HG02763 (cell line): Measurements from ENCODE around the gene NEO1.
"Not testable (repeated sequence)": the region's sequence is repeated elsewhere in the genome, so short reads cannot be mapped to it uniquely, and the experiment has no call there.

Experiments
- ATAC-seq: cut with Tn5 transposase; IDR thresholded peaks from one replicate; pipeline ENCODE4 v1.9.1; 2021; ENCODE audit warnings: mild to moderate bottlenecking, moderate library complexity; ENCODE audit not compliant: unreplicated experiment

The NEO1 gene

GRCh38 chr15:73190189-73190601 is 137.9 kb downstream of the NEO1 start:
- no peak for ATAC-seq

GRCh38 chr15:73195166-73195565 is 142.9 kb downstream of the NEO1 start:
- no peak for ATAC-seq

GRCh38 chr15:73196113-73196512 is 143.8 kb downstream of the NEO1 start:
- ATAC-seq: no peak

GRCh38 chr15:73200339-73200738 is 148.1 kb downstream of the NEO1 start:
- ATAC-seq: no peak

GRCh38 chr15:73210630-73211029 is 158.4 kb downstream of the NEO1 start:
- no peak for ATAC-seq

- ATAC-seq: no peak
Observed at GRCh38 chr15:73212424-73212823, 160.2 kb downstream of the NEO1 start.

- not testable (repeated sequence) for ATAC-seq
Observed at GRCh38 chr15:73221450-73221849, 169.2 kb downstream of the NEO1 start.

GRCh38 chr15:73225358-73226015 is 173.2 kb downstream of the NEO1 start:
- ATAC-seq: no peak

GRCh38 chr15:73226093-73226814 is 174.0 kb downstream of the NEO1 start:
- no peak for ATAC-seq

GRCh38 chr15:73227433-73228056 is 175.3 kb downstream of the NEO1 start:
- ATAC-seq: no peak

- no peak for ATAC-seq
Observed at GRCh38 chr15:73228128-73228646, 175.9 kb downstream of the NEO1 start.

- ATAC-seq: no peak
Observed at GRCh38 chr15:73231661-73232419, 179.6 kb downstream of the NEO1 start.

- no peak for ATAC-seq
Observed at GRCh38 chr15:73232776-73233175, 180.5 kb downstream of the NEO1 start.

- no peak for ATAC-seq
Observed at GRCh38 chr15:73233623-73234022, 181.4 kb downstream of the NEO1 start.

- ATAC-seq: no peak
Observed at GRCh38 chr15:73237910-73238309, 185.6 kb downstream of the NEO1 start.

GRCh38 chr15:73239564-73240215 is 187.4 kb downstream of the NEO1 start:
- ATAC-seq: no peak

- no peak for ATAC-seq
Observed at GRCh38 chr15:73240866-73241499, 188.7 kb downstream of the NEO1 start.

- no peak for ATAC-seq
Observed at GRCh38 chr15:73244333-73244732, 192.1 kb downstream of the NEO1 start.

GRCh38 chr15:73246439-73246838 is 194.2 kb downstream of the NEO1 start:
- ATAC-seq: no peak

- ATAC-seq: no peak
Observed at GRCh38 chr15:73246898-73247297, 194.6 kb downstream of the NEO1 start.
